GM18951 (cell line): ENCODE results near the gene GPX4.

Experiments used
- POLR2A ChIP-seq: IDR thresholded peaks from 4 replicates; pipeline ENCODE4 v1.6.1; 2011; ENCODE audit warnings: mild to moderate bottlenecking; ENCODE audit not compliant: insufficient read length, insufficient read depth; ENCODE audit errors: extremely low read depth
- in situ Hi-C: fragments of 300-500 bp; cut with MboI; formaldehyde crosslinking; loops from one replicate; pipeline ENCODE4 v1.12.0; 2022; ENCODE audit warnings: low sequenced_read_pairs, mixed read lengths, inconsistent platforms; ENCODE audit not compliant: unreplicated experiment

The GPX4 gene

GRCh38 chr19:1094655-1094977, 9.2 kb upstream of the GPX4 start:
- TF ChIP-seq POLR2A = no peak
- in situ Hi-C loops = no loop called here

- in situ Hi-C loops = no loop called here
- peak; percentile 80 for TF ChIP-seq POLR2A
Observed at GRCh38 chr19:1094978-1095701, 8.7 kb upstream of the GPX4 start, which contains the start of gene POLR2E. Gene POLR2E, minus strand, starts transcription at chr19:1095375. Its CDS starts 60 bp downstream, at chr19:1095315.

DNA sequence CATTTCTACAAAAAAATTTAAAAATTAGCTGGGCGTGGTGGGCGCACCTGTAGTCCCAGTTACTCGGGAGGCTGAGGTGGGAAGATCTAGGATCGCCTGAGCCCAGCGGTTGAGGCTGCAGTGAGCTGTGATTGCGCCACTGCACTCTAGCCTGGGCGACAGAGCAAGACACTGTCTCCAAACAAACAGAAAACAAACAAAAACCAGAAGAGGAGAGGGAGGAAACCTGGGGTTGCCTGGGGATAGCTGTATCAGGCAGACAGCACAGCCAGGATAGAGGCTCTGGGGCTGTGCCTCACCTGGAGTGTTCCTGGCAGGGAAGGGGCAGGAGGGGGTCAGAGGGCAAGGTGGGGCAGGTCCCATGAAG, 6.0 kb upstream of the GPX4 start:
- in situ Hi-C loops = no loop called here
- no peak for TF ChIP-seq POLR2A

- in situ Hi-C loops = no loop called here
- no peak for TF ChIP-seq POLR2A
Observed at GRCh38 chr19:1098177-1099051, 5.4 kb upstream of the GPX4 start.

GRCh38 chr19:1101337-1101698, 2.5 kb upstream of the GPX4 start:
- in situ Hi-C loops = no loop called here
- no peak for TF ChIP-seq POLR2A

- in situ Hi-C loops = no loop called here
- peak; percentile 12 for TF ChIP-seq POLR2A
Observed at GRCh38 chr19:1102407-1103131, 1.2 kb upstream of the GPX4 start.

DNA sequence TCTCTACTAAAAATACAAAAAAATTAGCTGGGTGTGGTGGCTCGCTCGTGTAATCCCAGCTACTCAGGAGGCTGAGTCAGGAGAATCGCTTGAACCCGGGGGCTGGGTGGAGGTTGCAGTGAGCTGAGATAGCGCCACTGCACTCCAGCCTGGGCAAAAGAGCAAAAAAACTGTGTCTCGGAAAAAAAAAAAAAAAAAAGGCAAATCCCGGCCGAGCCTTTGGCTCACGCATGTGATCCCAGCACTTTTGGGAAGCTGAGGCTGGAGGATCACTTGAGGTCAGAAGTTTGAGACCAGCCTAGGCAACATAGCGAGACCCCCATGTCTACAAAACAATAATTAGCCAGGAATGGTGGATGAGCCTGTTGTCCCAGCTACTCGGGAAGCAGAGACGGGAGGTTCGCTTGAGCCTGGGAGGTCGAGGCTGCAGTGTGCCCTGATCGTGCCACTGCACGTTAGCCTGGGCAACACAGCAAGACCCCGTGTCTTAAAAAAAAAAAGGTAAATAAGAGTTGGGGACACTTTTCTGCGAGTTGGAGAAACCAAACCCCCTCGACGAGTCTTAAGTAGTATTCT, 574 bp upstream of the GPX4 start:
- TF ChIP-seq POLR2A = no peak
- in situ Hi-C loops = no loop called here

DNA sequence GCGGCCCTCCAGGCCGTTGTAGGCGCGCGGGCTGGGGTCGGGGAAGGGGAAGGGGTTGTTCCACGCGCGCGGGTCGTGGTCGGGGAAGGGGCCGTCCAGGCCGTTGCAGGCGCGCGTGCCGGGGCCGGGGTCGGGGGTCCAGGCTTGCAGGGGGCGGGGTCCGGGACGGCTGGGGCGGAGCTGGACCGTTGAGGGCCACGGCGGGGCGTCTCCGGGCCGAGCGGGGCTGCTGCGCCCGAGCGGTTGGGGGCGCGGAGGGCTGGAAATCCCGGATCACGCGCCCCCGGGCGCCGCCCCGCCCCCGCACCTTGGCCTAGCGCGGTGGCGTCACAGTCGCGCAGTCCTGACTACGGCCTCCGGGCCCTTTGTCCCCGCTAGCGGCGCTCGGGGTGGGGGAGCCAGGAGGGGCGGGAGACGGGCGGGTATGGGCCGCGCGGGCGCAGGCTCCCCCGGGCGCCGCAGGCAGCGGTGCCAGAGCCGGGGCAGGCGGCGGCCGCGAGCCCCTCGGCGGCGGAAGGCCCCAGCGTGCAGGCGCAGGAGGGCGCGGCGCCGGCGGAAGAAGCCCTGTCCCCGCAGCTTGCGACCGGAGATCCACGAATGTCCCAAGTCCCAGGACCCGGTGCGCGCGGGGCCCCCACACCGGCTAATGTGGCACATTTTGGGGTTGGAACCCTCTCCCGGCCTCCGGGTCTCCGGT, 665 bp downstream of the GPX4 start:
- in situ Hi-C loops = loop anchor here (5.0 kb wide), 1 partner anchor 88 kb away; no protein-coding TSS in a partner anchor

GRCh38 chr19:1105008-1105872, 1.4 kb downstream of the GPX4 start:
- TF ChIP-seq POLR2A = no peak
- in situ Hi-C loops = loop anchor here (5.0 kb wide), 1 partner anchor 87 kb away; no protein-coding TSS in a partner anchor

More for the DNA sequence above, 665 bp downstream of the GPX4 start:
- TF ChIP-seq POLR2A = peak; percentile 14

- TF ChIP-seq POLR2A = peak; percentile 34
- in situ Hi-C loops = loop anchor here (5.0 kb wide), 1 partner anchor 86 kb away; no protein-coding TSS in a partner anchor
Observed at GRCh38 chr19:1105873-1106840, 2.4 kb downstream of the GPX4 start.

DNA sequence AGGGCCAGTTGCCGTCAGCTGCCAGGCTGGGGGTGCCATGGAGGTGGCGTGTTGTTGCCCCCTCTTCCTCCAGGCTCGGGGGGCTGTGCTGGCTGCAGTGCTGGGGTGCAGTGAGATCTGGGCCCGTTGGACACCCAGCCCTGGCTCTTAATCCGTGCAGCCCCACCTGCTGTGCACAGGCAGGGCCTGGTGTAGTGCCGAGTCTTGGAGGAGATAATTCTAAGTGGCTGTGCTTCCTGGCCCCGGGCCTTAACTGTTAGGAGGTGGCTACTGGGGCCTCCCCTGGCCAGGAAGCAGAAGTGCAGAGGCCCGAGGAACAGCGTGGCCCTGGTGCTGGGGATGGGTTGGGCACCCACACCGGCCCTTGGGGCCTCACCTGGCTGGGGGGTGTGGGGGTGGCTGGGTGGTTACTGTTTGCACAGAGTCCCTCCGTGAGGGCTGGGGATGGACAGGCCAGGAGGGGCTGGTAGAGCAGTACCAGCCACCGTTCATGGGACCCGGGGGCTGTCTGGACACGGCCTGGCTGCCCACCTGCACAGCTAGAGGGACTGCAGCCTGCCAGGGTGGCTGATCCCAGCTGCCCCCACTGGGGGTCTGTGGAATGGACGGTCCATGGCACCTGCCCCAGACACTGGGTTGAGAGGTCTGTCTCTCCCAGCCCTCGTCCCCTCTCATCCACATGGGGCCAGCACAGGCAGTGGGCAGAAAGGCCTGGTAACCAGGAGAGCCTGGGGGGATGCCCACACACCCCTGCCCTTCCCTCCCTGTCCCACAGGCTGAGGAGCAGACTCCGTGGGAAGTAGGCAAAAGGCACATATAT, 3.3 kb downstream of the GPX4 start:
- in situ Hi-C loops = loop anchor here (5.0 kb wide), 1 partner anchor 85 kb away; no protein-coding TSS in a partner anchor
- no peak for TF ChIP-seq POLR2A
